Kidney (tissue), 14 donors: ENCODE results near the gene SYTL2. TPM values are rescaled to one million over a fixed set of nuclear protein-coding genes. Genes with fewer than 3 reads are reported as not detected.

Source experiments
- DNase-seq, 5 donors: peaks; one replicate each; pipeline ENCODE4 v3.0.0-alpha.2; 2013 to 2020
- FAIRE-seq: peaks from 2 replicates; lab custom pipeline; 2012; peaks lifted over from hg19 to GRCh38; lab: Jason Lieb, UNC
- H3K27ac ChIP-seq, 2 donors: one replicate each; pipeline ENCODE4 v1.7.0; 2013; ENCODE audit warnings: low read depth in 2 of 2, low read length in 2 of 2, inconsistent platforms in 1 of 2
- H3K27me3 ChIP-seq: one replicate; pipeline ENCODE4 v1.7.1; 2013; ENCODE audit warnings: low read length, inconsistent platforms; ENCODE audit not compliant: control insufficient read depth, insufficient read depth
- H3K36me3 ChIP-seq, 3 donors: one replicate each; pipeline versions ENCODE4 v1.7.0 to v1.7.1; 2013; ENCODE audit warnings: low read length in 3 of 3, control low read depth in 1 of 3, inconsistent platforms in 1 of 3; ENCODE audit not compliant: insufficient read depth in 3 of 3, control insufficient read depth in 2 of 3
- H3K4me1 ChIP-seq, 3 donors: one replicate each; pipeline versions ENCODE4 v1.7.0 to v1.7.1; 2013; ENCODE audit warnings: low read length in 3 of 3, inconsistent platforms in 1 of 3, low read depth in 1 of 3; ENCODE audit not compliant: control insufficient read depth in 2 of 3, insufficient read depth in 2 of 3
- H3K4me3 ChIP-seq, 3 donors: one replicate each; pipeline versions ENCODE4 v1.7.0 to v1.8.1; 2013; ENCODE audit warnings: low read length in 3 of 3, control low read depth in 1 of 3, inconsistent platforms in 1 of 3
- H3K9ac ChIP-seq, 3 donors: one replicate each; pipeline versions ENCODE4 v1.7.0 to v1.7.1; 2013; ENCODE audit warnings: low read length in 3 of 3, control low read depth in 1 of 3, inconsistent platforms in 1 of 3
- H3K9me3 ChIP-seq, 3 donors: one replicate each; pipeline versions ENCODE4 v1.7.0 to v1.7.1; 2013; ENCODE audit warnings: low read length in 3 of 3, control low read depth in 1 of 3, inconsistent platforms in 1 of 3; ENCODE audit not compliant: control insufficient read depth in 2 of 3, insufficient read depth in 1 of 3
- intact Hi-C: fragments of 100-400 bp; cut with DNase I; formaldehyde crosslinking; loops from one replicate; pipeline ENCODE4 v1.11.1; 2022
- polyA plus RNA-seq: library from polyadenylated mRNA; stranded (reverse); fragments of 350-450 nt; fragmentation: Illumina TruSeq; extraction: RNeasy Lipid Tissue Mini Kit (QIAGEN cat#74804); gene quantifications from one replicate; pipeline ENCODE4 v1.2.3, GENCODE V29; 2014; ENCODE audit warnings: low read depth, low replicate concordance; ENCODE audit not compliant: insufficient read depth
- total RNA-seq: library from RNA; stranded (reverse); fragmentation: NEBNext Ultra II Directional; extraction: Animal tissue kit (Norgen Biotek cat#: 25700); gene quantifications from one replicate; pipeline ENCODE4 v1.2.1, GENCODE V29; 2021
- TF ChIP-seq, protein P1 (sequence below): IDR thresholded peaks from 3 replicates; pipeline ENCODE4 v1.5.1; 2012; ENCODE audit warnings: mild to moderate bottlenecking, moderate library complexity, borderline replicate concordance; ENCODE audit not compliant: insufficient read depth; ENCODE audit errors: extremely low read depth
- donor health status: control.
- donor health status: control.
- donor health status: control.
- donor health status: control.
- donor health status: control.
- donor health status: DM: yes; HTN: yes; CAD: no.
- donor health status: Normal renal cell carcinoma (clear cell type).

SYTL2 gene
- total and polyA plus RNA-seq, 2 donors from 2014 or later: 19.8 to 187 TPM

DNA sequence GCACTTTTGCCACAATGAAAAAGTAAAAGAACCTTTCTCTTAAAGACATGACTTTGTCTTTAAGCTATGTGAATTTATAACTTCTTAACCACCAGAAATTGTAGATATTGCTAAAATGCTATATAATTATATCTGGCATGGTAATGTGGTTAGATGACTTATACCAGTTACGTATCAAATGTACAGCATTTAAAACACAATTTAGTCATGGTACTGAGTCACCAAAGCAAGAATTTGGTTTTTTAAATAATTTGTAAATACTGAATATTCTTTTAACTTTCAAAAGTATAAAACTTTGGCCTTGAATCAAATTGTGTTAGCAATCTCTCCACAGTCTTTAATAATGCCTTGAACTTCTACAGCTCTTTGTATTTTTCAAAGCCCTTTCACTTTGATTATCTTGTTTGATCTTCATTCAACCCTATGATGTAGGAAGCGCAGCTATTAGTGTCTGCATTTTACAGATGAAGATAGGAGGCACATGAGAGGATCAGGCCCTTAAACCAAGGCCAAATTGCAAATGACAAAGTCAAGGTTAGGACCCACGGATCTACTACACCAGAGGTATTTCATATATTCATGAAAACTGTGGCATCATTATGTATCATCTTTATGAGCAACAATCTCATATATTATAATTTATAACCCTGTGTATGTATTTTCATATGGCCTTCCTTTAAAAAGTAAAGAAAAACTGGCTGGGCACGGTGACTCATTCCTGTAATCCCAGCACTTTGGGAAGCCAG lies 4.4 kb upstream of the SYTL2 start:
- no peaks in the 10 kb centered on the region for H3K36me3 ChIP-seq
- H3K27me3 ChIP-seq: no peaks in the 10 kb centered on the region
- H3K27ac ChIP-seq: no peak overlapping the region
- no peak for DNase-seq
- no peaks in the 10 kb centered on the region for H3K9me3 ChIP-seq
- peaks cover 0 to 6% (median 0%) of the 10 kb centered on the region in 3 donors for H3K4me1 ChIP-seq
- TF ChIP-seq, protein P1, sequence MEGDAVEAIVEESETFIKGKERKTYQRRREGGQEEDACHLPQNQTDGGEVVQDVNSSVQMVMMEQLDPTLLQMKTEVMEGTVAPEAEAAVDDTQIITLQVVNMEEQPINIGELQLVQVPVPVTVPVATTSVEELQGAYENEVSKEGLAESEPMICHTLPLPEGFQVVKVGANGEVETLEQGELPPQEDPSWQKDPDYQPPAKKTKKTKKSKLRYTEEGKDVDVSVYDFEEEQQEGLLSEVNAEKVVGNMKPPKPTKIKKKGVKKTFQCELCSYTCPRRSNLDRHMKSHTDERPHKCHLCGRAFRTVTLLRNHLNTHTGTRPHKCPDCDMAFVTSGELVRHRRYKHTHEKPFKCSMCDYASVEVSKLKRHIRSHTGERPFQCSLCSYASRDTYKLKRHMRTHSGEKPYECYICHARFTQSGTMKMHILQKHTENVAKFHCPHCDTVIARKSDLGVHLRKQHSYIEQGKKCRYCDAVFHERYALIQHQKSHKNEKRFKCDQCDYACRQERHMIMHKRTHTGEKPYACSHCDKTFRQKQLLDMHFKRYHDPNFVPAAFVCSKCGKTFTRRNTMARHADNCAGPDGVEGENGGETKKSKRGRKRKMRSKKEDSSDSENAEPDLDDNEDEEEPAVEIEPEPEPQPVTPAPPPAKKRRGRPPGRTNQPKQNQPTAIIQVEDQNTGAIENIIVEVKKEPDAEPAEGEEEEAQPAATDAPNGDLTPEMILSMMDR: no peak
- intact Hi-C loops: no loop called here
- no peak overlapping the region for H3K4me3 ChIP-seq
- FAIRE-seq: no peak
- H3K9ac ChIP-seq: no peak overlapping the region

DNA sequence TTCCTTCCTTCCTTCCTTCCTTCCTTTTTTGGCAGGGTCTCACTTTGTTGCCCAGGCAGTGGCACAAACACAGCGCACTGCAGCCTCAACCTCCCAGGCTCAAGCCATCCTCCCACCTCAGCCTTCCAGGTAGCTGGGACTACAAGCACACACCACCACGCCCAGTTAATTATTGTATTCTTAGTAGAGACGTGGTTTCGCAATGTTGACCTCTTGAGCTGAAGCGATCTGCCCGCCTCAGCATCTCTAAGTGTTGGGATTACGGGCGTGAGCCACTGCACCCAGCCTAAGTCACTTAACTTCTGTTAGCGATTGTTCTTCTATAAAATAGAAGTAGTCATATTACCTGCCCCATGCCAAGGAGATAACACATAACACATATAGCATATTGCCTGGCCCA lies 2.8 kb upstream of the SYTL2 start:
- Histone ChIP-seq H3K4me1 (peaks cover 0 to 8% (median 0%) of the 10 kb centered on the region in 3 donors), H3K4me3 (no peak overlapping the region), H3K36me3 (no peaks in the 10 kb centered on the region), H3K27me3 (no peaks in the 10 kb centered on the region), H3K9ac (no peak overlapping the region), H3K9me3 (no peaks in the 10 kb centered on the region), H3K27ac (no peak overlapping the region)
- no peak for DNase-seq
- intact Hi-C loops: no loop called here
- no peak for FAIRE-seq
- TF ChIP-seq, protein P1: no peak

DNA sequence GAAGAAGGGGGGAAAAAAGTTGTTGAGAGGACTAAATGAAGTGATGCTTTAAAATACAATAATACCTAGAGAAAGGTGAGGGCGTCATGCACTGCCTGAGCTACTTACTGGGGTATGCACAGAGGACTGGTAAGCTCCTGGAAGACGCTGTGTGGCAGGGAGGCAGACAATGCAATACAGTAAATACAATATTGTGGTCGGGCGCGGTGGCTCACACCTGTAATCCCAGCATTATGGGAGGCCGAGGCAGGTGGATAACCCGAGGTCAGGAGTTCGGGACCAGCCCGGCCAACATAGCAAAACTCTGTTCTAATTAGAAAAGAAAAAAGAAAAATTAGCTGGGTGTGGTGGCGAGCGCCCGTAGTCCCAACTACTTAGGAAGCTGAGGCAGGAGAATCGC lies 683 bp upstream of the SYTL2 start:
- no peaks in the 10 kb centered on the region for H3K27me3 ChIP-seq
- no peaks in the 10 kb centered on the region for H3K9me3 ChIP-seq
- peak overlapping the region; percentile 5 to 89 (median 55) for H3K4me3 ChIP-seq
- peaks cover 0 to 10% (median 0%) of the 10 kb centered on the region in 3 donors for H3K4me1 ChIP-seq
- DNase-seq: peak in 1 of 5 donors; percentile 46
- FAIRE-seq: no peak
- H3K27ac ChIP-seq: peak overlapping the region in 1 of 2 donors; percentile 10
- TF ChIP-seq, protein P1: no peak
- intact Hi-C loops: no loop called here
- no peaks in the 10 kb centered on the region for H3K36me3 ChIP-seq
- peak overlapping the region; percentile 1 to 56 (median 55) for H3K9ac ChIP-seq
